GM21515 (cell line): ENCODE results near the gene PRKAR1B.

ENCODE experiments used
- ATAC-seq: cut with Tn5 transposase; IDR thresholded peaks from one replicate; pipeline ENCODE4 v1.9.1; 2021; ENCODE audit not compliant: unreplicated experiment

The PRKAR1B gene

DNA sequence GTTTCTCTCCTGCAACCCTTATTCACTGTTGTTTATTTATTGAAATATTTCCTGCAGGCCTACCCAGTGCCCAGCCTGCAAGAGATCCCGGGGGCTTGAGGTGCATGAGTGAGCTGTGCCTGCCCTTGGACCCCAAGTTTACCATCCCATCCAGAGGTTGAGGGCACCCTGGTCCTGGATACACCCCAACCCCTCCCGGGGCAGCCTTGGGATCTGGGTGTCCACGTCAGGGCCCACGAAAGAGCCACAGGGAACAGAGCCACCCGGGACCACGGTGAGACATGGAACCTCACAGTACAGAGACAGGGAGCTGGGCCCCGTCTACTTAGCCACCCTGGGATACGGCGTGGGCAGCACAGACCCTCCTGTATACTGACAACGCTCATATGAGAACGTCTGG is 178.7 kb downstream of the PRKAR1B start:
- ATAC-seq = no peak

DNA sequence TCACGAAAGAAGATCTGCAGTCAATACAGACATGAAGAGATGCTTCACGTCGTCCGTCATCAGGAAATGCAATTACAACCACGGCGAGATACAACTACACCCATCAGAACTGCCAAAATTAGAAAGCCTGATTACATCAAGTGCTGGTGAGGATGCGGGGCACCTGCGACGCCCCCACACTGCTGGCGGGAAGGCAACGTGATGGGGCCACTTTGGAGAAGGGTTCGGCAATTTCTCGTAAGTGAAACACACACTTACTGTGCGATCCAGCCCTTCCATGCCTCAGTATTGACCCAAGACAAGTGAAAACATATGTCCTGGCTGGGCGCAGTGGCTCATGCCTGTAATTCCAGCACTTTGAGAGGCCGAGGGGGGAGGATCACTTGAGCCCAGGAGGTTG is 181.6 kb downstream of the PRKAR1B start:
- ATAC-seq = no peak

DNA sequence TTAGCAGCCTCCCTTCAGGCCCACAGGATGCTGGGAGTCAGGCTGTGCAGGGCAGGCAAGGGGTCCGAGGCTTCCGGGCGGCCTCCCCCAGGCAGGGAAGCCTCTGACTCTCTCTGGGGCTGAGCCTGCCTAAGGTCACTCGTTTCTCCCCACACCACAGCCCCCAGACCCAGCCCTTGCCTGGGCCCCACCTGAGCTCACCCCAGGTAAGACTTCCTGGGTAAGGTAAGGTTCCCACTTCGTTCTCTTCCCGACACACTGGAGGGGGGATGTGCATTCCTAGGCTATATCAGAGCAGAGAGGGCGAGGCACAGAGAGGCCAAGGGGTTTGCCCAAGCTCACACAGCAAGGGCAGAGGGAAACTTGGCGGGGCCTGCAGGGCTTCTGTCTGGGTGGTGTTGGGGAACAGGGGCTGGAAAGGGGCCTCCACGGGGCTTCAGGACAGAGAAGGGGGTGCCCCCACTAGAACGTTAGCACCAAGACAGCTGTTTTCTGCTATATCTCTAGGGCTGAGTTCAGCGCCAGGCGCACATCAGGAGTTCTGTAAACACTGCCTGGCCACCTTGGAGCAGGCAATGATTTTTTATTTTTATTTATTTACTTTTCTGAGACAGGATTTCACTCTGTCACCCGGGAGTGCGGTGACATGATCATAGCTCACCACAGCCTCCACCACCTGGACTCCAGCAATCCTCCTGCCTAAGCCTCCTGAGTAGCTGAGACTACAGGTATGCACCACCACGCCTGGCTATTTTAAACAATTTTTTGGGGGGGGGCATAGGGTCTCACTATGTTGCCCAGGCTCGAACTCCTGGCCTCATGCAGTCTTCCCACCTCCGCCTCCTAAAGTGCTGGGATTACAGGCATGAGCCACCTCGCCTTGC is 182.5 kb downstream of the PRKAR1B start:
- no peak for ATAC-seq

DNA sequence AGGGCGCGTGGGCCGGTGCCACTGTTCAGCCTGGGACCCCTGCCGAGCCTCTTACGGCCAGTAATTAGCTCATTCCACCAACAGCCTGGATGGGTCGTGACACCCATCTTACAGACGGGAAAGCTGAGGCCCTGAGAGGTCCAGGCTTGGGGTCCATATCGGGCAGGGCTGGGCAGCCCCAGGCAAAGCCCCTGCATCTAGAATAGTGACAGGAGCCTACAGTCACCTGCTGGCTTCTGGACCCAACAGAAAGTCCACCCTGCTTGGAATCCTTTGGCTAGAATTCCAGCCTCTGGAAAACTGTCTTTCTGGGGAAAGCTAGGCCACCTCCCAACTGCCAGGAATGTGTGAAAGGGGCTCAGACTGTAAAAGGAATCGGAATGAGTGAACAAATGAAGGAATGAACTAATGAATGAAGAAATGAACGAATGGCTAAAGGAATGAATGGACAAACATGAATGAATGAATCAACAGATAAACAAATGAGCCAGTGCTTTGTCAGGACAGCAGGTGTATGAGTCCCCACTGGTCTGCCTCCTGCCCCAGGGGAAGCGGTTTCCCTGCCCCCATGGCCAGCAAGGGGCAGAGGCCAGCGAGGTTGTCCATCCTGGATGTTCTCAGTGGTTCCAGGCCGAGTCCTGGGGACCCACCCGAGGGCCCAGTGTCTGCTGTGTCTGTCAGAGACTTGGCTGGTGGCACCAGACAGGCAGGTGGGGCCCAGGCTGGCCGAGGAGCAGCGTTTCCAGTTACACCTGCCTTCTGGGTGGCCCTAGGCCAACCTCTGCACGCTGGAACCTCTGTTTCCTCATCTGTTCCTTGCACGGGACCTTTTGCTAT is 183.4 kb downstream of the PRKAR1B start:
- no peak for ATAC-seq

DNA sequence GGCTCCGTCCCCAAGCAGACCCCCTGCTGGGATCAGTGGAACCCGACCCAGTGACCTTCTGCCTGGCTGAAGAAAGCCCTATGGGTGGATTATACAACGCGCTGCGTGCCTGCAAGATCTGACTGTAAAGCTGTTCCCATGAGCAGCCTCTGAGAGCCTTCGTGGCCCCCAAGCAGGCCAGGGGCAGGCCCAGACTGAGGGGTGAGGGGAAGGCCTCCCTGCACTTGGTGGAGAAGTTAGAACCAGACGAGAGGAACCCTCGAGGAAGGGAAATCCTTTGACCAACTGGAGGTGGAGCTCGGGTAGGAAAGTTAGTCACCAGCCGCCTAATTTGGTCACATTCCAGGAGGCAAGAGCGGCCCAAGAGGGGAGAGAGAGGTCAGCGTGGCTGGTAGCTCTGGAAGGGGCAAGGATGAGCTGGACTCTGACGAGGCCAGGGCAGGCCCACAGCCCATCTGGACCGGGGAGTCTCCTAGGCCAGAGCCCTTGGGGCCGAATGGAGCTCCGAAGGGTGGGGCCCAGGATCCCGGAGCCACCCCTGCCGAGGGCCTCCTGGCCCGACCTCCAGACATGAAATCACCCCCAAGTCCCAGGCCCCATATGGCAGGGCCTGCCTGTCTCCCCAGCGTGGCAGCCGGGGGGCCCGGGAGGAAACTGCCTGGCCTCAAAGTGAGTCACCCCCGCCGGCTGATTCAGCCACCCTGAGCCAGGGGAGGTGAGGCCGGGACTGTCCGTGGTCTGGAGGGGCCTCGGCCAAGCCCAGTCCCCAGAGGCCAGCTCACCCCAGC is 184.2 kb downstream of the PRKAR1B start:
- ATAC-seq = no peak

DNA sequence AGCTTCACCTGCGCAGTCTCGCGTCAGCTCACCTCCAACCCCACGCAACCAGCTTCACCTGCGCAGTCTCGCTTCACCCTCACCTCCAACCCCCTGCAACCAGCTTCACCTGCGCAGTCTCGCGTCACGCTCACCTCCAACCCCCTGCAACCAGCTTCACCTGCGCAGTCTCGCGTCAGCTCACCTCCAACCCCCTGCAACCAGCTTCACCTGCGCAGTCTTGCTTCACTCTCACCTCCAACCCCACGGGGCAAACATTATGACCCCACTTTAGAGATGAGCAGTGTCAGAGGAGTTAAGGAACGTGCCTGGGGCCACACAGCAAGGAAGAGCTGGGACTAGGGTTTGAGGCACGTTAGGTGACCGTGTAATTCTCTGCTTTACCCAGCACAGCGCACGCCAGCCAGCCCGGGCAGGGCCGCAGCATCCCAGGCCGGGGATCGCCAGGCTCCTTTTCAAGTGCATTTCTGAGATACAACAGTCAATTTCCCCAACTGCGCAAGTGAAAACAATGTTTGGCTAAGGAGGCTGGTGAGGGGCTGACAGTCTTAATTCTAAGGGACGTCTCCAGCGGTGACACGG is 184.9 kb downstream of the PRKAR1B start:
- ATAC-seq = no peak

DNA sequence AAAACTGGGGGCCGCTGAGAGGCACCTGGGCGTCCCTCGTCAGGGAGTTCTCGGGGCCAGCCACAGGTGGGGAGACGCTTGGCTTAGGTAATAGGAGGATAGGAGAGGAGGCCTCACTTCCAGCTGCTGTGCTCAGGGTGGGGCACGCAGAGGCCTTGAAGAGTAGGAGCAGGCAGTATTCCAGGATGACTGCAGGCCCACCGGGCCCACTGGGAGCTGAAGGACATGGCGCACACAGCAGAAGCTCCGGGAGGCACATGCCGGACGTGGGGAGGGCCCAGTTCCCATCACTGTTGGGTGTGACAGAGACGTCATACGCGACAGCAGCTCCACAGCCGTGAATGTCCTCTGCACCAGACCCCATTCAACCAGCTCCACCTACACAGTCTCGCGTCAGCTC is 185.4 kb downstream of the PRKAR1B start:
- no peak for ATAC-seq

DNA sequence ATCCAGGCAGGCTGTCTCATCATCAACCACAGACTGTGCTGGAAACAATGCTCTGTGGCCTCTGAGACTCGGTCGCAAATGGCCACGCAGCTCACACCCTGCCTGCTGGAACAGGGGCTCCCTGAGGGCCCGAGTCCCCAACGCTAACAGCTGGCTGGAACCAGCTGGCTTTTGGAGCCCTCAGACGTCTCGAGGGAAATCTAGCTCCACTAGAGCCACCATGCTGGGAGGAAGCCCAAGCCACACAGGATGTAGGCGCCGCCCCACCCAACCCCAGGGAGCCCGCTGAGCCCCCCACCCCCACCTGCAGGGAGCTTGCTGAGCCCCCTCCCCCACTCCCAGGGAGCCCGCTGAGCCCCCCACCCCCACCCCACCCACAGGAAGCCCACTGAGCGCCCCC is 186.1 kb downstream of the PRKAR1B start:
- no peak for ATAC-seq

DNA sequence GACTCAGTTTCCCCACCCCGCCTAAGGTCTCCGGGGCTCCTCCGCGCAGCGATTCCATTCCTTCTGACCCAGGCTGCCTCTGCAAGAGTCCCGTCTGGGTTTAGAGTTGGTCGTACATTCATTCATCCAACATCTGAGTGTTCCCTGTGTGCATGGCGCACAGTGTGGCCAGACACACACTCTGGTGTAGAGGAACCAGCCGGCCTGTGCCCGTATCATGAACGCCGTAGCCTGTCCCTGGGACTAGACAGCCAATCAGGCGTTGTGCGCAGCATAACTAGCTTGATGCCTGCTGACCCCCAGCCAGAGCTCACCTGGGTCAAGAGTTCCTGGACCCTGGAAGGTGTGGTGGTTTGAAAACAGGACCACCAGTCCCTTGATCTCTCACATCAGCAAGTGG is 186.5 kb downstream of the PRKAR1B start:
- no peak for ATAC-seq

DNA sequence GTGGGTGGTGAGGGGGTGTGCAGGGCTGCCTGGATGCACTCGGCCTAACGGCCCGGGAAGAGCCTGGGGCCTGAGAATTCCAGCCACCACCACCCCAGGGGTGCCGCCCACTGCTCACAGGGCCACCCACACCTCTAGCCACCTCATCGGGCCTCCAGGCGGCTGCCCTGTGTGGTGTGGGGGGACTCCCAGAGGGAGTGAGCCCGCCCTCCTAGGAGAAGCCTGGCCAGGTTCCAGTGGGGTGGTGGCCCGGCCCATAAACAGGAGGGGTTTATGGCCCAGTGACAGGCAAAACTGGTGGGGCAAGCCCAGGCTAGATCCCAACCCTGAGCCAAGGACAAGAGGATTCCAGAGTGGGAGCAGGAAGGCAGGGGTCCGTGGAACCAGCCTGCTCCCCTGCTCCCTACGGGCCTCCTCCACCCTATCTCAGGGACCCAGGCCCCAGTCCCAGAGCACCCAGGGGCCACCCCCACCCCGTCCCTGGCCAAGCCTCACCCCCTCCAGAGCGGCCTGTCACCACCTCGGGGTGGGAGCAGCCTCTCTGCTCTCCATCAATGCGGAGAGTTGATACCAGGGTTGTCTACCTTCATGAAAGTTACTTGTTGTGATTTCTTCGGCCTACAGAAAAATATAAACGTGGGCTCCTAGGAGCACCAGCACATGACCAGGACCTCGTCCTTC is 187.2 kb downstream of the PRKAR1B start:
- ATAC-seq = no peak

DNA sequence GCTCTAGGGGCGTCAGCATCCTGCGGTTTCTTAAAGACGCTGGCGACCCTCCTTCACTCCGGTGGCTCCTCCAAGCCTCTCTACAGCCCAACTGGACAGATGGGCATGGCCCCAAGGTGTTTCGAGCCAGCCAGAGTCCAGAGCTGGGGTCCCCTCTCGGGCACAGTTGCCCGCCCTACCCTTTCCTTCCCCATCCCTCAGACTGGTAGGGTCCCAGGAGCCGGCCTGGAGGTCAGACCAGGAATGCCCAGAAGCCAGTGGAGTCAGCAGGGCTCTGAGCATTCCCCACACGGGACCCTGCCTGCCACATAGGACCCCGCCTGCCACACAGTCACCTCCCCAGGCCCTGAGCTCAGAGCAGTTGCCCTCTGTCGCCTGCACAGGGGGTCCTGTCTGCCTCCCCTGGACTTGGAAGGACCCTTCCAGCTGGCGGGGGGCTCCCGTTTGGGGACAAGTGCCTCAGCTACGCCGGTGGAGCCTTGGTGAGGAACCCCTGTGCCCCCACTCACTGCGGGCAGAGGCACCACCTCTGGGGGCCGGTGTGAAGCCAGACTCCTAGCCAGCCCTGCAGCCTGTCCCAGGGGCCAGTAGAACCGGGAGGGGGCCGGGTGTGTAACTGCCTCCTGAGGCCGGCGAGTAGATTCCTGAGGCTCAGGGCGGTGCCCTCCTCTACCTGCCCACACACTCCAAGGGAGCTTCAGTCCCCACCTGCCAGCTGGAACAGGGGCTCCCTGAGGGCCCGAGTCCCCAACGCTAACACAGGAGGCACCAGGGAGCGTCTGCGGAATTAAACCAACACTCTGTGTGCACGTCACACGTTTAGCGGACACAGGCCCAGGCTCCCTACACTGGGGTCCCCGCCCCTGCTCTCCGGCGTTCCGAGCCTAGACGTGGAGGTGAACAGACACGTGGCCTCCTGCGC is 188.1 kb downstream of the PRKAR1B start:
- no peak for ATAC-seq

DNA sequence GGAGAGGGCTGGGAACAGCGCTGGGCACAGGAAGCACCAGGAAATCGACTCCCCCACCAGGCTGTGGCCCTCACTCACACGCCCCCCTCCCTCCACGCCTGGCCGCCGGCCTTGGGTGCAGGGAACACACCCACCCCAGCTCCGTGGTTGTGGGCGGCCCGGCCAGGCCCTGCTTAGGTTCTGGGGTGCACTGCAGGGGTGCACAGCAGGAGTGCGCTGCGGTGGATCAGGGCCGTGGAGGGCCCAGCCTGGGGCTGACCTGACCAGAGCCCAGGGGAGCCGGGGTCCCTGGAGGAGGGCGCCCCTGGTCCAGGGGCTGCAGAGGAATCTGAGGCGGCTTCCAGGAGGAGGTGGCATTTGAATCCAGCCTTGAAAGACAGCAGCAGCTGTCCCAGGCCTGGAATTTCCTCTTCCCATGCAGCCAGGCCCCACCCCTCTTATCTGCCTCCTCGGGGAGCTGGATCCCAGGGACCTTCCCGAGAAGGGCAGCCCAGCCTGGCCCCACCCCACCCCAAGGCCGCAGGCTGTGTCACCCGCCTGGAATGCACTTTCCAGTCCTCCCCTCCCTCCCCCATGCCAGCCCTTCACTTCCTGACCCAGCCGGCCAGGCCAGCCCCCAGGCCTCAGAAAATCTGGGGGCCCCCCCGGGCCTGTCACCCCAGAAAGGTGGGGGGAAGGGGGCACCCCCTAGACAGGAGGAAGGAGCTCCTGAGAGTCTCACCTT is 189.0 kb downstream of the PRKAR1B start:
- ATAC-seq = no peak

DNA sequence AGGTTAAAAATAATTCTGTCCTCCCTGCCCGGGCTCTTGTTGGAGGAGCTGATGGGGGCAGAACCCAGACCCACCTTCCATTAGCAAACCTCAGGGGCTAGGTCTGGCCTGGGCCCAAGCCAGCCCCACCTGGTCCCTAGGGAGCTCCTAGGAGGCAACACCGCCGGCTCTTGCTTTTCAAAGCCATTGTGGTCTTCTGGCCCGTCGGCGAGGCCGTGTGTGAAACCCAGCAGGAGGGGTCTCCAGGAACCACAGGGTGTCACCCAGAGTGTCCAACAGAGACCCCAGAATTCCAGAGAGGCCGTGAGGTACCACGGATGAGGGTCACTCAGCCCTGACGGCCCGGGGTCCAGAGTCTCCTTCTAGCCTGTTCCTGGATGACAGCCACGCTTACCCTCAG is 190.8 kb downstream of the PRKAR1B start:
- ATAC-seq = no peak

DNA sequence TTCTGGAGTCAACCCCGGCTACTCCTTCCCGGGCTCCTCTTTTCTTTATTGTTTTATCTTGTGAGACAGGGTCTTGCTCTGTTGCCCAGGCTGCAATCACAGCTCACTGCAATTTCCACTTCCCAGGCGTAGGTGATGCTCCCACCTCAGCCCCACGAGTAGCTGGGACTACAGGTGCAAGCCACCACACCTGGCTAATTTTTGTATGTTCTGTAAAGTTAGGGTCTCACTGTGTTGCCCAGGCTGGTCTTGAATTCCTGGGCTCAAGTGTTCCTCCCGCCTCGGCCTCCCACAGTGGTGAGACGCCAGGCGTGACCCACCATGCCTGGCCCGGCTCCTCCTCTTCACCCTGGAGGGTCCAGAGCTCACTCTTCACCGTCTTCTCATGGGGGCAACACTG is 192.1 kb downstream of the PRKAR1B start:
- ATAC-seq = no peak

DNA sequence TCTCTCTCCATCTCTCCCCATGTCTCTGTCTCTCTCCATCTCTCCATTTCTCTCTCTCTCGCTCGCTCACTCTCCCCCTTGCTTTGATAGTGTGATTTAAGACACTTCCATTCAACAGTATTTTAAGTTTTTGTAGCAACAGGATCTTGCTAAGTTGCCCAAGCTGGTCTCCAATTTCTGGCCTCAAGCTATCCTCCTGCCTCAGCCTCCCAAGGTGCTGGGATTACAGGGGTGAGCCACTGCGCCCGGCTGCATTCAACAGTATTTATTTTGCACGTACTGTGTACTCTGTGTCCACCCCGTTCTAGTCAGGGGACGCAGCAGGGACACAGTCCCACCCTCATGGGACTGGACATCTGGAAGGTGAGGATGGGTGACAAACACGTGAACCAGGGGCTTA is 193.0 kb downstream of the PRKAR1B start:
- ATAC-seq = no peak

DNA sequence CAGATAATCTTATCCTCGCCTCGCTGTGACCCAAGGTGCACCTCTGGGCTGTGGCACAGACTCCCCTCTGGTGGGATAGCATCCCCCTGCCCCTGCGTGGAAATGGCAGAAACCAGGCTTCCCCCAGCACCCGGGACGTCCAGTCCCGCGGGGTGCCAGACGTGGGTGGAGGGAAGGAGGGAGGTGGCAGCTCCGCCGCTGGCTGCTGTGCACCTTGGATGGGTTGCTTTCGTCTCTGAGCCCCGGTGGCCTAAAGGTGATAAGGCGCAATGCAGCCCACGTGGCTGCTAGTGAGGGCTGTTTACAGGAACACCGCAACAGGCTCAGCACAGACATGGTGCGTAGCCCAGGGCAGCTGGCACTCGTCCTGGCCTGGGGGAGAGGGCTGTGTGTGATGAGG is 193.8 kb downstream of the PRKAR1B start:
- no peak for ATAC-seq

DNA sequence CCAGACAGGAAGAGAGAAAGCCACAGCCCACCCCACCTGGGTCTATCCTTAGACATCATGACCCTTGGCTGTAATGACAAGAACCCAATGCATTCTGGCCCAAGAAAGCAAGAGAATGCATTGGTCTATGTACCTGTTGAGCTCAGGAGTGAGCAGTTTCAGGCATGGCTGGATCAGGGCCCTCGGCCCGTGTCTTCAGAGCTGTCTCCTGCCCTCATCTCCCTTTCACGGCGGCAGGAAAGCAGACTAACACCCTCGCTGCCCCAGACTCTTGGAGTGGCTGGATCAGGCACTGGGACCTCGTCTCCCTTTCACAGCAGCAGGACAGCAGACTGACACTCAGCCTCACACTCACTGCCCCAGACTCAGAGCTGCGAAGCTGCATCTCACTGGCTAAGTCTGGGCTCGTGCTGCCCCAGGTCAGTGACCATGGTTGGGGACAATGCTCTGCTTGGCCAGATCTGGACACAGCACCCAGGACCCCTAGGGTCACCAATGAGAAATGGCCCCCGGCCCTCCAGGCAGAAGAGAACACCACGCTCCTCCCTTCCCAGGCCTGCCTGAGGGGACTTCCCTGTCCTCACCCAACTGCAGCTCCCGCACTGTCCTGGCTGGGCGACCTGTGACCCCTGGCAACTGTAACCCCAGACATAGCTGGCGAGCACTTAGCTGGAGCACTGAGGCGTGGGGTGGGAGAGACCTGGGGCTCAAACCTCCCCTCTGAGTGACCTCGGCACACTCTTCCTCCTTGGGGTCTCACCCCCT is 194.5 kb downstream of the PRKAR1B start:
- ATAC-seq = no peak

DNA sequence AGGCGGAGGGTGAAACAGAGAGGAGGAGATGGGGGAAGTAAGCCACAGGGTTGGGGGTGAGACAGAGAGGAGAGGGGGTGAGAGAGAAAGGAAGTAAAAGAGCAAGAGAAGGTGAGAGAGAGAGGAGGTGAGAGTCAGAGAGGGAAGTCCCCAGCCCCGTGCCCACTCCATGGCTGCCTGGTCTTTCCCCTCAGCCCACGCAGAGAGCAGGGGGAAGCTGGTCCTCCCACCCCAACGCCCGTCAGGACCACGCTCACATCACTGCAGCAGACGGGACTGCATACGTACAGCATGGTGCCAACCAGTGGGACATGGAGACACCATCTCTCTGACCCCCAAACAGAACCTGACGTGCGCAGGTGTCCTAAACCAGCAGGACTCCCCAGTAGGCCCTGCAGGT is 195.3 kb downstream of the PRKAR1B start:
- ATAC-seq = no peak
